ENCODE data around the gene RCOR3.
"Not testable (repeated sequence)": the region's sequence is repeated elsewhere in the genome, so short reads cannot be mapped to it uniquely, and the experiment has no call there.

The RCOR3 gene

GRCh38 chr1:211260141-211261107 is 1.3 kb downstream of the RCOR3 start:
- peak; percentile 83 for DNase-seq

GRCh38 chr1:211261229-211261628 is 2.1 kb downstream of the RCOR3 start:
- no peak for DNase-seq

GRCh38 chr1:211263022-211263421 is 3.9 kb downstream of the RCOR3 start:
- not testable (repeated sequence) for DNase-seq

- no peak for DNase-seq
Measured at GRCh38 chr1:211267204-211267857, 8.2 kb downstream of the RCOR3 start.

GRCh38 chr1:211279340-211279739 is 20.2 kb downstream of the RCOR3 start:
- DNase-seq, result no peak

- no peak for DNase-seq
Measured at GRCh38 chr1:211280910-211281309, 21.7 kb downstream of the RCOR3 start.

- DNase-seq, result no peak
Measured at GRCh38 chr1:211281320-211282022, 22.3 kb downstream of the RCOR3 start.

GRCh38 chr1:211282023-211282373 is 22.8 kb downstream of the RCOR3 start:
- DNase-seq, result no peak

- no peak for DNase-seq
Measured at GRCh38 chr1:211285196-211285595, 26.0 kb downstream of the RCOR3 start.

GRCh38 chr1:211287218-211287617 is 28.1 kb downstream of the RCOR3 start:
- DNase-seq, result no peak

- no peak for DNase-seq
Measured at GRCh38 chr1:211292411-211292810, 33.2 kb downstream of the RCOR3 start.

- no peak for DNase-seq
Measured at GRCh38 chr1:211296396-211296795, 37.2 kb downstream of the RCOR3 start.

GRCh38 chr1:211305044-211305443 is 45.9 kb downstream of the RCOR3 start:
- DNase-seq, result no peak

GRCh38 chr1:211309617-211310016 is 50.5 kb downstream of the RCOR3 start:
- no peak for DNase-seq

- no peak for DNase-seq
Measured at GRCh38 chr1:211313392-211313791, 54.2 kb downstream of the RCOR3 start.

GRCh38 chr1:211318576-211319280 is 59.6 kb downstream of the RCOR3 start:
- DNase-seq, result no peak

GRCh38 chr1:211319892-211320291 is 60.7 kb downstream of the RCOR3 start:
- no peak for DNase-seq

GRCh38 chr1:211320980-211321379 is 61.8 kb downstream of the RCOR3 start:
- DNase-seq, result no peak

- not testable (repeated sequence) for DNase-seq
Measured at GRCh38 chr1:211321646-211322045, 62.5 kb downstream of the RCOR3 start.

GRCh38 chr1:211323156-211324063 is 64.2 kb downstream of the RCOR3 start:
- no peak for DNase-seq

- DNase-seq, result no peak
Measured at GRCh38 chr1:211324992-211325775, 66.0 kb downstream of the RCOR3 start.

All from activated CD8-positive, alpha-beta memory T cell treated with anti-CD3 and anti-CD28 coated beads, Interleukin-2, amount 50 U/mL, for 48 hours (primary cell).